ENCODE measurements around the gene RGS5.

- TF ChIP-seq, protein P1, sequence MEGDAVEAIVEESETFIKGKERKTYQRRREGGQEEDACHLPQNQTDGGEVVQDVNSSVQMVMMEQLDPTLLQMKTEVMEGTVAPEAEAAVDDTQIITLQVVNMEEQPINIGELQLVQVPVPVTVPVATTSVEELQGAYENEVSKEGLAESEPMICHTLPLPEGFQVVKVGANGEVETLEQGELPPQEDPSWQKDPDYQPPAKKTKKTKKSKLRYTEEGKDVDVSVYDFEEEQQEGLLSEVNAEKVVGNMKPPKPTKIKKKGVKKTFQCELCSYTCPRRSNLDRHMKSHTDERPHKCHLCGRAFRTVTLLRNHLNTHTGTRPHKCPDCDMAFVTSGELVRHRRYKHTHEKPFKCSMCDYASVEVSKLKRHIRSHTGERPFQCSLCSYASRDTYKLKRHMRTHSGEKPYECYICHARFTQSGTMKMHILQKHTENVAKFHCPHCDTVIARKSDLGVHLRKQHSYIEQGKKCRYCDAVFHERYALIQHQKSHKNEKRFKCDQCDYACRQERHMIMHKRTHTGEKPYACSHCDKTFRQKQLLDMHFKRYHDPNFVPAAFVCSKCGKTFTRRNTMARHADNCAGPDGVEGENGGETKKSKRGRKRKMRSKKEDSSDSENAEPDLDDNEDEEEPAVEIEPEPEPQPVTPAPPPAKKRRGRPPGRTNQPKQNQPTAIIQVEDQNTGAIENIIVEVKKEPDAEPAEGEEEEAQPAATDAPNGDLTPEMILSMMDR (IDR thresholded peaks at IDR 0.05): no peak
- no peak for TF ChIP-seq POLR2AphosphoS5 (IDR thresholded peaks at IDR 0.05)
Measured at GRCh38 chr1:163094182-163094581, 108.5 kb downstream of the RGS5 start.

All from suprapubic skin (tissue), 3 donors.